Thyroid gland (tissue), 4 donors: ENCODE data around the gene ALKAL2.

ENCODE experiments used
- POLR2A ChIP-seq, 2 donors: fragments of 450-650 bp; IDR thresholded peaks; one replicate each; pipeline ENCODE4 v1.6.1; 2017; ENCODE audit warnings: antibody characterized with exemption in 2 of 2, mild to moderate bottlenecking in 2 of 2, moderate library complexity in 1 of 2
- TF ChIP-seq, protein P1 (sequence below), 6 experiments: fragments of 200-600 bp in 3 of 6; fragments of 450-650 bp in 3 of 6; sonication (generic) in 3 of 6; IDR thresholded peaks; one replicate each; pipeline ENCODE4 v1.5.1; 2016 to 2019; ENCODE audit warnings: antibody characterized with exemption in 6 of 6, mild to moderate bottlenecking in 2 of 6, inconsistent platforms in 1 of 6, moderate library complexity in 1 of 6

DNA sequence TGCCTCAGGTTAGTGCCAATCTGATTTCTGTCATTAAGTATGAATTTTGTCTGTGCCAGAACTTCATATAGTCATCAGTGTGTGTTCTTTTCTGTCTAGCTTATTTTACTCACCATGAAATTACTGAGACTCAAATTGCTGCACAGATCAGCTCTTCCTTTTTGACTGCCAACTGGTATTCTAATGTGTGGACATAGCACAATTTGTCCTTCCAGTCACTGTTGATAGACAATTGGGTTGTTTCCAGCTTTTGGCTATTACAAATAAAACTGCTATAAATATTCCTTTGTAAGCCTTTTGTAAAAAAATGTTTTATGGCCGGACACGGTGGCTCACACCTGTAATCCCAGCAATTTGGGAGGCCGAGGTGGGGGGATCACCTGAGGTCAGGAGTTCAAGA is 31.8 kb downstream of the ALKAL2 start:
- TF ChIP-seq, protein P1, sequence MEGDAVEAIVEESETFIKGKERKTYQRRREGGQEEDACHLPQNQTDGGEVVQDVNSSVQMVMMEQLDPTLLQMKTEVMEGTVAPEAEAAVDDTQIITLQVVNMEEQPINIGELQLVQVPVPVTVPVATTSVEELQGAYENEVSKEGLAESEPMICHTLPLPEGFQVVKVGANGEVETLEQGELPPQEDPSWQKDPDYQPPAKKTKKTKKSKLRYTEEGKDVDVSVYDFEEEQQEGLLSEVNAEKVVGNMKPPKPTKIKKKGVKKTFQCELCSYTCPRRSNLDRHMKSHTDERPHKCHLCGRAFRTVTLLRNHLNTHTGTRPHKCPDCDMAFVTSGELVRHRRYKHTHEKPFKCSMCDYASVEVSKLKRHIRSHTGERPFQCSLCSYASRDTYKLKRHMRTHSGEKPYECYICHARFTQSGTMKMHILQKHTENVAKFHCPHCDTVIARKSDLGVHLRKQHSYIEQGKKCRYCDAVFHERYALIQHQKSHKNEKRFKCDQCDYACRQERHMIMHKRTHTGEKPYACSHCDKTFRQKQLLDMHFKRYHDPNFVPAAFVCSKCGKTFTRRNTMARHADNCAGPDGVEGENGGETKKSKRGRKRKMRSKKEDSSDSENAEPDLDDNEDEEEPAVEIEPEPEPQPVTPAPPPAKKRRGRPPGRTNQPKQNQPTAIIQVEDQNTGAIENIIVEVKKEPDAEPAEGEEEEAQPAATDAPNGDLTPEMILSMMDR (IDR thresholded peaks at IDR 0.05): no peak
- no peak for TF ChIP-seq POLR2A (IDR thresholded peaks at IDR 0.05)
